Tibial nerve (tissue), 4 donors: ENCODE results near the gene PRCP. TPM values are rescaled to one million over a fixed set of nuclear protein-coding genes. Genes with fewer than 3 reads are reported as not detected.
"Not testable (repeated sequence)": the region's sequence is repeated elsewhere in the genome, so short reads cannot be mapped to it uniquely, and the experiment has no call there.

Experiments used
- DNase-seq, 2 donors: peaks; one replicate each; pipeline ENCODE4 v3.0.0-alpha.2; 2019; ENCODE audit warnings: low spot score in 2 of 2
- H3K27ac ChIP-seq, 4 donors: fragments of 200-600 bp; sonication (generic) in 3 of 4; one replicate each; pipeline ENCODE4 v1.5.1; 2017 to 2019; ENCODE audit warnings: mild to moderate bottlenecking in 1 of 4
- H3K27me3 ChIP-seq, 2 donors: fragments of 200-600 bp; sonication (generic) in 1 of 2; one replicate each; pipeline versions ENCODE4 v1.5.1 to v1.6.0; 2017 to 2019
- H3K36me3 ChIP-seq, 3 donors: fragments of 200-600 bp; sonication (generic); one replicate each; pipeline ENCODE4 v1.5.1; 2018 to 2019
- H3K4me1 ChIP-seq, 4 donors: fragments of 200-600 bp; sonication (generic) in 3 of 4; one replicate each; pipeline ENCODE4 v1.5.1; 2017 to 2019
- H3K4me3 ChIP-seq, 4 donors: fragments of 200-600 bp; sonication (generic) in 3 of 4; one replicate each; pipeline ENCODE4 v1.5.1; 2017 to 2019; ENCODE audit warnings: mild to moderate bottlenecking in 1 of 4, moderate library complexity in 1 of 4
- H3K9me3 ChIP-seq, 4 donors: fragments of 200-600 bp; sonication (generic) in 3 of 4; one replicate each; pipeline ENCODE4 v1.5.1; 2017 to 2019
- CTCF ChIP-seq, 5 experiments: fragments of 200-600 bp in 3 of 5; fragments of 450-650 bp in 2 of 5; sonication (generic) in 3 of 5; IDR thresholded peaks; one replicate each; pipeline ENCODE4 v1.5.1; 2016 to 2019; ENCODE audit warnings: antibody characterized with exemption in 5 of 5, mild to moderate bottlenecking in 3 of 5, moderate library complexity in 2 of 5
- EP300 ChIP-seq, 2 donors: sonication (generic); formaldehyde crosslinking; IDR thresholded peaks; one replicate each; pipeline ENCODE4 v1.6.1; 2017; ENCODE audit warnings: antibody characterized with exemption in 2 of 2, mild to moderate bottlenecking in 1 of 2
- POLR2A ChIP-seq, 2 donors: fragments of 450-650 bp; IDR thresholded peaks; one replicate each; pipeline ENCODE4 v1.6.1; 2017; ENCODE audit warnings: antibody characterized with exemption in 2 of 2, mild to moderate bottlenecking in 2 of 2, moderate library complexity in 2 of 2
- WGBS, 2 donors: methylation state at CpG; one replicate each; pipeline ENCODE4 v1.1.5; 2018; 5-methylcytosine and 5-hydroxymethylcytosine counted together
- total RNA-seq, 4 donors: library from RNA; depleted of rRNA; stranded (reverse); fragments of >200 nt; gene quantifications; one replicate each; pipeline ENCODE4 v1.1.0, GENCODE V29; 2016

Gene PRCP
- total RNA-seq, 4 donors from 2014 or later: 39.6 to 58.6 (median 45.8) TPM

- Histone ChIP-seq H3K4me3 (no peak overlapping the region), H3K27ac (no peak overlapping the region), H3K4me1 (peaks cover 0 to 3% (median 0%) of the 10 kb centered on the region in 4 donors), H3K36me3 (no peaks in the 10 kb centered on the region), H3K9me3 (no peaks in the 10 kb centered on the region), H3K27me3 (no peaks in the 10 kb centered on the region)
- DNase-seq: no peak
- WGBS, 2 donors: 53 to 59% methylated on average over 2 of the region's 2 CpGs
- TF ChIP-seq EP300 (IDR thresholded peaks at IDR 0.05) (no peak), CTCF (IDR thresholded peaks at IDR 0.05) (no peak), POLR2A (IDR thresholded peaks at IDR 0.05) (no peak)
These were observed 30.5 kb upstream of the PRCP start for GRCh38 chr11:82930734-82931133.

- no peak for DNase-seq
- H3K4me1 ChIP-seq: peaks cover 0 to 3% (median 0%) of the 10 kb centered on the region in 4 donors
- no peaks in the 10 kb centered on the region for H3K36me3 ChIP-seq
- H3K27me3 ChIP-seq: no peaks in the 10 kb centered on the region
- no peak overlapping the region for H3K4me3 ChIP-seq
- no peak for TF ChIP-seq POLR2A (IDR thresholded peaks at IDR 0.05)
- TF ChIP-seq EP300 (IDR thresholded peaks at IDR 0.05): no peak
- 84 to 89% methylated on average over 3 of the region's 3 CpGs for WGBS, 2 donors
- no peak overlapping the region for H3K27ac ChIP-seq
- H3K9me3 ChIP-seq: no peaks in the 10 kb centered on the region
These were observed 30.0 kb upstream of the PRCP start for GRCh38 chr11:82930229-82930628.

GRCh38 chr11:82929121-82929520 lies 28.9 kb upstream of the PRCP start:
- DNase-seq: no peak
- no peaks in the 10 kb centered on the region for H3K9me3 ChIP-seq
- 91 to 95% methylated on average over 10 of the region's 10 CpGs for WGBS, 2 donors
- no peaks in the 10 kb centered on the region for H3K36me3 ChIP-seq
- H3K27me3 ChIP-seq: no peaks in the 10 kb centered on the region
- TF ChIP-seq CTCF (IDR thresholded peaks at IDR 0.05) (no peak), EP300 (IDR thresholded peaks at IDR 0.05) (no peak), POLR2A (IDR thresholded peaks at IDR 0.05) (no peak)
- H3K27ac ChIP-seq: no peak overlapping the region
- H3K4me1 ChIP-seq: peaks cover 0 to 3% (median 0%) of the 10 kb centered on the region in 4 donors
- H3K4me3 ChIP-seq: no peak overlapping the region

GRCh38 chr11:82927264-82927880 lies 27.1 kb upstream of the PRCP start:
- TF ChIP-seq POLR2A (IDR thresholded peaks at IDR 0.05) (no peak), CTCF (IDR thresholded peaks at IDR 0.05) (peak; percentile 65 to 82 (median 77))
- Histone ChIP-seq H3K4me1 (peaks cover 0 to 3% (median 0%) of the 10 kb centered on the region in 4 donors), H3K27me3 (no peaks in the 10 kb centered on the region), H3K27ac (no peak overlapping the region), H3K9me3 (no peaks in the 10 kb centered on the region), H3K4me3 (no peak overlapping the region), H3K36me3 (no peaks in the 10 kb centered on the region)
- DNase-seq: peak in 1 of 2 donors; percentile 19

GRCh38 chr11:82924522-82925224 lies 24.4 kb upstream of the PRCP start:
- Histone ChIP-seq H3K9me3 (no peaks in the 10 kb centered on the region), H3K4me3 (no peak overlapping the region), H3K36me3 (no peaks in the 10 kb centered on the region), H3K4me1 (peaks cover 0 to 8% (median 1%) of the 10 kb centered on the region in 4 donors), H3K27me3 (no peaks in the 10 kb centered on the region), H3K27ac (no peak overlapping the region)
- no peak for DNase-seq
- no peak for TF ChIP-seq EP300 (IDR thresholded peaks at IDR 0.05)
- TF ChIP-seq CTCF (IDR thresholded peaks at IDR 0.05): no peak
- no peak for TF ChIP-seq POLR2A (IDR thresholded peaks at IDR 0.05)
- 71 to 74% methylated on average over 5 of the region's 5 CpGs for WGBS, 2 donors

- not testable (repeated sequence) for H3K36me3 ChIP-seq, H3K4me3 ChIP-seq, H3K27ac ChIP-seq, DNase-seq, H3K27me3 ChIP-seq, H3K9me3 ChIP-seq
- peaks cover 0 to 10% (median 1%) of the 10 kb centered on the region in 4 donors for H3K4me1 ChIP-seq
- WGBS, 2 donors: 76 to 80% methylated on average over 8 of the region's 8 CpGs
These were observed 22.4 kb upstream of the PRCP start for GRCh38 chr11:82922396-82923173.

- not testable (repeated sequence) for H3K36me3 ChIP-seq, H3K9me3 ChIP-seq, H3K27me3 ChIP-seq, H3K4me3 ChIP-seq, DNase-seq
- 69 to 82% methylated on average over 3 of the region's 3 CpGs for WGBS, 2 donors
- H3K4me1 ChIP-seq: peaks cover 0 to 10% (median 0%) of the 10 kb centered on the region in 4 donors
- peak overlapping the region in 1 of 4 donors; percentile 60 for H3K27ac ChIP-seq
These were observed 20.0 kb upstream of the PRCP start for GRCh38 chr11:82920227-82920626.

- not testable (repeated sequence) for H3K36me3 ChIP-seq, DNase-seq, H3K27me3 ChIP-seq, H3K9me3 ChIP-seq, H3K4me3 ChIP-seq
- WGBS, 2 donors: 93 to 96% methylated on average over 10 of the region's 10 CpGs
- Histone ChIP-seq H3K4me1 (peaks cover 0 to 10% (median 0%) of the 10 kb centered on the region in 4 donors), H3K27ac (peak overlapping the region in 1 of 4 donors; percentile 60)
These were observed 19.6 kb upstream of the PRCP start for GRCh38 chr11:82919786-82920185.
